OCI-LY7 (cell line): ENCODE results near the gene ATXN10. TPM values are rescaled to one million over a fixed set of nuclear protein-coding genes. Genes with fewer than 3 reads are reported as not detected.

Source experiments
- BruUV-seq: library from RNA; stranded (reverse); fragments of 400-500 nt; replicated peaks from 2 replicates; lab custom pipeline; 2021; lab: Mats Ljungman, UMichigan
- CTCF ChIA-PET: fragments of 300-600 bp; sonication (Branson Sonifier 250); formaldehyde crosslinking; loops from one replicate; lab custom pipeline; 2022; ENCODE audit warnings: antibody characterized with exemption; ENCODE audit not compliant: unreplicated experiment; lab: Charles Lee
- POLR2A ChIA-PET: fragments of 300-600 bp; sonication (Branson Sonifier 250); formaldehyde crosslinking; loops from one replicate; lab custom pipeline; 2022; ENCODE audit warnings: antibody characterized with exemption; lab: Charles Lee
- DNase-seq: peaks from one replicate; pipeline ENCODE4 v3.0.0-alpha.2; 2015; ENCODE audit warnings: low spot score
- H2AFZ ChIP-seq: fragments of 200-600 bp; sonication (generic), shearing (Covaris generic); 2 replicates; pipeline ENCODE4 v1.6.1; 2014; ENCODE audit warnings: mild to moderate bottlenecking, antibody characterized with exemption, low read length, moderate library complexity
- H3K27ac ChIP-seq: fragments of 200-600 bp; sonication (generic); 2 replicates; pipeline ENCODE4 v1.5.1; 2014; ENCODE audit warnings: mixed run types, low read depth, mild to moderate bottlenecking, moderate library complexity, low read length, inconsistent platforms; ENCODE audit not compliant: poor library complexity, severe bottlenecking
- H3K36me3 ChIP-seq: fragments of 200-600 bp; sonication (generic); 2 replicates; pipeline ENCODE4 v1.6.1; 2014; ENCODE audit warnings: mild to moderate bottlenecking, antibody characterized with exemption, low read length, moderate library complexity, mixed read lengths; ENCODE audit not compliant: insufficient read depth
- H3K4me1 ChIP-seq: fragments of 200-600 bp; sonication (generic); 2 replicates; pipeline ENCODE4 v1.5.1; 2014; ENCODE audit warnings: mild to moderate bottlenecking, low read length; ENCODE audit not compliant: insufficient read depth, poor library complexity, severe bottlenecking
- H3K4me2 ChIP-seq: fragments of 200-600 bp; sonication (generic); 2 replicates; pipeline ENCODE4 v1.6.1; 2014; ENCODE audit warnings: mild to moderate bottlenecking, low read length
- H3K4me3 ChIP-seq: fragments of 200-600 bp; sonication (generic); 2 replicates; pipeline ENCODE4 v1.5.1; 2014; ENCODE audit warnings: mild to moderate bottlenecking, low read depth, low read length; ENCODE audit not compliant: poor library complexity, severe bottlenecking
- H3K79me2 ChIP-seq: fragments of 200-600 bp; sonication (generic); 2 replicates; pipeline ENCODE4 v1.6.1; 2016; ENCODE audit warnings: low read depth, mild to moderate bottlenecking, low read length, moderate library complexity, mixed read lengths; ENCODE audit not compliant: insufficient read depth
- H3K9me2 ChIP-seq: fragments of 200-600 bp; sonication (generic); 2 replicates; pipeline ENCODE4 v1.6.1; 2016; ENCODE audit warnings: mild to moderate bottlenecking, low read length, mixed read lengths; ENCODE audit not compliant: insufficient read depth
- H3K9me3 ChIP-seq: fragments of 200-600 bp; sonication (generic); 2 replicates; pipeline ENCODE4 v1.6.1; 2014; ENCODE audit warnings: mild to moderate bottlenecking, mixed run types, low read length, mixed read lengths
- H4K20me1 ChIP-seq: fragments of 200-600 bp; sonication (generic); 2 replicates; pipeline ENCODE4 v1.6.1; 2014; ENCODE audit warnings: mild to moderate bottlenecking, antibody characterized with exemption, low read length, moderate library complexity, mixed read lengths; ENCODE audit not compliant: insufficient read depth
- EZH2phosphoT487 ChIP-seq: fragments of 200-600 bp; sonication (generic); IDR thresholded peaks from 2 replicates; pipeline ENCODE4 v1.6.1; 2018; ENCODE audit warnings: low read depth, borderline replicate concordance, mild to moderate bottlenecking, mixed run types, antibody characterized with exemption, low read length, moderate library complexity, mixed read lengths
- intact Hi-C: fragments of 100-400 bp; cut with micrococcal nuclease; formaldehyde crosslinking; loops from one replicate; pipeline ENCODE4 v1.10.0; 2022; ENCODE audit not compliant: unreplicated experiment
- total RNA-seq, 2 experiments: library from RNA; depleted of rRNA in 1 of 2; stranded (reverse); fragments of >200 nt in 1 of 2; shearing (Covaris generic) in 1 of 2; gene quantifications; 2 replicates each; pipeline ENCODE4 v1.2.3, GENCODE V29; 2014 to 2022
- TF ChIP-seq, protein P1 (sequence below): fragments of 200-600 bp; sonication (generic); conservative IDR thresholded peaks from 2 replicates; pipeline ENCODE4 v1.5.1; 2014; ENCODE audit warnings: mild to moderate bottlenecking, antibody characterized with exemption, low read length, moderate library complexity, mixed read lengths

Gene ATXN10
- total RNA-seq, 2 experiments from 2014 or later = 66.1 to 197 TPM

DNA sequence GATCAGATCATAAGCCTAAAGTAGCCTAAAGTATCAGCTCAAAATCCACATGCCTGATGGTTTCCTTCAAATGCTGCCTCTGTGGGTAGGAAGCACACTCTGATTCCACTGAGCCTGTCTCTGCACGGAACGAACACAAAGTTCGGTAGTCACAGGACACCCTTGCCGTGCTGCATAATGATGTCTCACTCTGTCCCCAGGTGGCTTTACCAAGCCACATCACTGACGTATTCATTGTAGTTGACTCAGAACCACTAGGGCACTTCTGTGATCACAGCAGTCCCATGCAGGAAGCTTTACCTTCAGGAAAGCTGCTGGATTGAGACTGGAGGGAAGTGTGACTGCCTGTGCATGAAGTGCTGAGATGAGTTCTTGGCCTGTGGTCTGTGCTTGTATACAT, 147.7 kb downstream of the ATXN10 start:
- Histone ChIP-seq H3K9me2 (no peaks in the 10 kb centered on the region), H3K79me2 (no peaks in the 10 kb centered on the region), H3K9me3 (no peaks in the 10 kb centered on the region), H3K4me3 (no peak overlapping the region), H3K4me2 (no peak overlapping the region), H4K20me1 (no peaks in the 10 kb centered on the region), H2AFZ (no peak overlapping the region), H3K36me3 (peaks cover 11% of the 10 kb centered on the region), H3K4me1 (no peaks in the 10 kb centered on the region), H3K27ac (no peak overlapping the region)
- no peak for DNase-seq
- intact Hi-C loops = no loop called here
- TF ChIP-seq, protein P1, sequence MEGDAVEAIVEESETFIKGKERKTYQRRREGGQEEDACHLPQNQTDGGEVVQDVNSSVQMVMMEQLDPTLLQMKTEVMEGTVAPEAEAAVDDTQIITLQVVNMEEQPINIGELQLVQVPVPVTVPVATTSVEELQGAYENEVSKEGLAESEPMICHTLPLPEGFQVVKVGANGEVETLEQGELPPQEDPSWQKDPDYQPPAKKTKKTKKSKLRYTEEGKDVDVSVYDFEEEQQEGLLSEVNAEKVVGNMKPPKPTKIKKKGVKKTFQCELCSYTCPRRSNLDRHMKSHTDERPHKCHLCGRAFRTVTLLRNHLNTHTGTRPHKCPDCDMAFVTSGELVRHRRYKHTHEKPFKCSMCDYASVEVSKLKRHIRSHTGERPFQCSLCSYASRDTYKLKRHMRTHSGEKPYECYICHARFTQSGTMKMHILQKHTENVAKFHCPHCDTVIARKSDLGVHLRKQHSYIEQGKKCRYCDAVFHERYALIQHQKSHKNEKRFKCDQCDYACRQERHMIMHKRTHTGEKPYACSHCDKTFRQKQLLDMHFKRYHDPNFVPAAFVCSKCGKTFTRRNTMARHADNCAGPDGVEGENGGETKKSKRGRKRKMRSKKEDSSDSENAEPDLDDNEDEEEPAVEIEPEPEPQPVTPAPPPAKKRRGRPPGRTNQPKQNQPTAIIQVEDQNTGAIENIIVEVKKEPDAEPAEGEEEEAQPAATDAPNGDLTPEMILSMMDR = no peak
- TF ChIP-seq EZH2phosphoT487 = no peak
- POLR2A ChIA-PET = no interaction called here
- BruUV-seq = no TSS peak
- CTCF ChIA-PET = no interaction called here

DNA sequence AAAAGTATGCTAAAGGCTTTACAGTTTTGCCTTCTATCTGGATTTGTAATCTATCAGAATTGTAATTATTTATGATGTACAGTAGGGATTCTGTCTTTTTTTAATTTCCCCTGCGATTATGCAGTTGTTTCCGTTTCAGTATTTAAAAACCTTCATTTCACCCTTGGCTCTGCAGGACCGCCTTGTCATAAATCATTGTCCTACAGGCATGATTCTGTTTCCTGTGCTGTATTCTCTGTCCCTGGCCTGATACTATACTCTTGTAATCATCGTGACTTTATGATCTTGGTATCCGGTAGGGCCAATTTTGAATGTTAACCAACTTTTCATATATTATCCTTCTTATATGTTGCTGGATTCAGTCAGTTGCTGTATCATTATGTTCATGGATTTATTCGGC, 151.7 kb downstream of the ATXN10 start:
- no peaks in the 10 kb centered on the region for H3K79me2 ChIP-seq
- ChIA-PET CTCF (interaction anchor here (0.6 kb wide), 1 partner anchor 37 kb away, joined by 3 read pairs; no protein-coding TSS in a partner anchor), POLR2A (no interaction called here)
- H3K9me2 ChIP-seq = no peaks in the 10 kb centered on the region
- H3K4me2 ChIP-seq = no peak overlapping the region
- H2AFZ ChIP-seq = no peak overlapping the region
- peaks cover under 1% of the 10 kb centered on the region; the same call in 1 of the 2 replicates for H3K9me3 ChIP-seq
- peaks cover 33% of the 10 kb centered on the region for H3K36me3 ChIP-seq
- no TSS peak for BruUV-seq
- intact Hi-C loops = no loop called here
- no peak for DNase-seq
- H4K20me1 ChIP-seq = no peaks in the 10 kb centered on the region
- no peak overlapping the region for H3K4me3 ChIP-seq
- TF ChIP-seq EZH2phosphoT487 = no peak
- TF ChIP-seq, protein P1 = no peak
- no peak overlapping the region for H3K27ac ChIP-seq
- H3K4me1 ChIP-seq = no peaks in the 10 kb centered on the region

DNA sequence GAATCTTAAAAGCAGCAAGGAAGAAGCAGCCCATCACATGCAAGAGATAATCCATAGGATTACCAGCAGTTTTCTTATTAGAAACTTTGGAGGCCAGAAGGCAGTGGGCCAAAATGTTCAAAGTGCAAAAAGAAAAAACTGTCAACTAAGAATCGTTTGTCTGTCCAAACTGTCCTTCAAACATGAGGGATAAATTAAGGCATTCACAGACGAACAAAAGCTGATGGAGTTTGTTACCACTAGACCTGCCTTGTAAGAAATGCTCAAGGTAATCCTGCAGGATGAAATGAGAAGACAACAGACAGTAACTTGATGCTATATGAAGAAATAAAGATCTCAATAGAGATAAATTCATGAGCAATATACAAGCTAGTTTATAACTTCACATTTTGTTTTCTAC, 154.9 kb downstream of the ATXN10 start:
- TF ChIP-seq, protein P1 = no peak
- no peak for TF ChIP-seq EZH2phosphoT487
- Histone ChIP-seq H3K79me2 (no peaks in the 10 kb centered on the region), H3K4me2 (no peak overlapping the region), H2AFZ (no peak overlapping the region), H4K20me1 (no peaks in the 10 kb centered on the region), H3K27ac (no peak overlapping the region), H3K4me3 (no peak overlapping the region), H3K9me3 (peaks cover 4% of the 10 kb centered on the region; the same call in 1 of the 2 replicates), H3K4me1 (no peaks in the 10 kb centered on the region), H3K9me2 (no peaks in the 10 kb centered on the region), H3K36me3 (peaks cover 33% of the 10 kb centered on the region)
- CTCF ChIA-PET = no interaction called here
- no TSS peak for BruUV-seq
- POLR2A ChIA-PET = interaction anchor here (0.6 to 1.1 kb wide), 2 partner anchors 23 to 50 kb away, joined by 3 read pairs; no protein-coding TSS in a partner anchor
- no peak for DNase-seq
- intact Hi-C loops = no loop called here
